Peyer's patch (tissue), 4 donors: Measurements from ENCODE around the gene WWOX.

ENCODE experiments used
- POLR2A ChIP-seq, 2 donors: fragments of 450-650 bp; IDR thresholded peaks; one replicate each; pipeline ENCODE4 v1.5.1; 2017; ENCODE audit warnings: antibody characterized with exemption in 2 of 2, mild to moderate bottlenecking in 2 of 2, moderate library complexity in 2 of 2
- TF ChIP-seq, protein P1 (sequence below), 6 experiments: fragments of 450-650 bp in 4 of 6; fragments of 200-600 bp in 2 of 6; sonication (generic) in 1 of 6; IDR thresholded peaks; one replicate each; pipeline ENCODE4 v1.5.1; 2017 to 2019; ENCODE audit warnings: antibody characterized with exemption in 6 of 6, mild to moderate bottlenecking in 3 of 6, moderate library complexity in 1 of 6

DNA sequence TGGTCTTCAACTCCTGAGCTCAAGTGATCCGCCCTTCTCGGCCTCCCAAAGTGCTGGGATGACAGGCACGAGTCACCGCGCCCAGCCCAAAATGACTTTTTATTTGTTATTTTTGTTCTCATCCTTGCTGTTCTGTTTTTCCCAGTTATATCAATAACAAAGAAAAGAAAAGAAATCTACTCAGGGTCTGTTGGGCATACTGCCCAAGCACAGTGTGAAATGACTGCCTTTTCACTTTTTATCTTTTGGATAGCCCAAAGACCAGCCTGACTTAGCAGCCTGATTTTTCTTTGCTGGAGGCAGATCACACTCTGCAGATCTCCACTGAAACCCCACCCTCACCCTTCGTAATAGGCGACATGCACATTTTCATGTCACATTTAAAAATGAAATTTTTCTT is 1007.8 kb downstream of the WWOX start:
- no peak for TF ChIP-seq POLR2A (IDR thresholded peaks at IDR 0.05)
- TF ChIP-seq, protein P1, sequence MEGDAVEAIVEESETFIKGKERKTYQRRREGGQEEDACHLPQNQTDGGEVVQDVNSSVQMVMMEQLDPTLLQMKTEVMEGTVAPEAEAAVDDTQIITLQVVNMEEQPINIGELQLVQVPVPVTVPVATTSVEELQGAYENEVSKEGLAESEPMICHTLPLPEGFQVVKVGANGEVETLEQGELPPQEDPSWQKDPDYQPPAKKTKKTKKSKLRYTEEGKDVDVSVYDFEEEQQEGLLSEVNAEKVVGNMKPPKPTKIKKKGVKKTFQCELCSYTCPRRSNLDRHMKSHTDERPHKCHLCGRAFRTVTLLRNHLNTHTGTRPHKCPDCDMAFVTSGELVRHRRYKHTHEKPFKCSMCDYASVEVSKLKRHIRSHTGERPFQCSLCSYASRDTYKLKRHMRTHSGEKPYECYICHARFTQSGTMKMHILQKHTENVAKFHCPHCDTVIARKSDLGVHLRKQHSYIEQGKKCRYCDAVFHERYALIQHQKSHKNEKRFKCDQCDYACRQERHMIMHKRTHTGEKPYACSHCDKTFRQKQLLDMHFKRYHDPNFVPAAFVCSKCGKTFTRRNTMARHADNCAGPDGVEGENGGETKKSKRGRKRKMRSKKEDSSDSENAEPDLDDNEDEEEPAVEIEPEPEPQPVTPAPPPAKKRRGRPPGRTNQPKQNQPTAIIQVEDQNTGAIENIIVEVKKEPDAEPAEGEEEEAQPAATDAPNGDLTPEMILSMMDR (IDR thresholded peaks at IDR 0.05): no peak
